H9 (cell line): Measurements from ENCODE around the gene DCTN5. TPM values are rescaled to one million over a fixed set of nuclear protein-coding genes. Genes with fewer than 3 reads are reported as not detected.

Source experiments
- DNase-seq: peaks from one replicate; pipeline ENCODE4 v3.0.0-alpha.2; 2017
- H2AFZ ChIP-seq: one replicate; pipeline ENCODE4 v1.6.1; 2013; ENCODE audit warnings: mild to moderate bottlenecking, low read length, control low read depth, moderate library complexity
- H2AK5ac ChIP-seq: 2 replicates; pipeline ENCODE4 v1.6.1; 2013; ENCODE audit warnings: low read length, control low read depth, mixed read lengths; ENCODE audit not compliant: insufficient read length
- H2BK120ac ChIP-seq: one replicate; pipeline ENCODE4 v1.6.1; 2013; ENCODE audit warnings: low read depth, mild to moderate bottlenecking, low read length, control low read depth, inconsistent platforms; ENCODE audit not compliant: poor library complexity, severe bottlenecking
- H2BK12ac ChIP-seq: 2 replicates; pipeline ENCODE4 v1.6.1; 2013; ENCODE audit warnings: low read length, control low read depth, mixed read lengths, low read depth; ENCODE audit not compliant: insufficient read length
- H2BK15ac ChIP-seq: 2 replicates; pipeline ENCODE4 v1.6.1; 2013; ENCODE audit warnings: low read depth, low read length, control low read depth
- H2BK20ac ChIP-seq: one replicate; pipeline ENCODE4 v1.6.1; 2013; ENCODE audit warnings: low read depth, mild to moderate bottlenecking, low read length, control low read depth, inconsistent platforms; ENCODE audit not compliant: poor library complexity, severe bottlenecking
- H2BK5ac ChIP-seq: 2 replicates; pipeline ENCODE4 v1.6.1; 2013; ENCODE audit warnings: low read length, control low read depth, mixed read lengths; ENCODE audit not compliant: insufficient read length
- H3K14ac ChIP-seq: 2 replicates; pipeline ENCODE4 v1.6.1; 2013; ENCODE audit warnings: low read length, control low read depth; ENCODE audit not compliant: insufficient read depth
- H3K18ac ChIP-seq: 2 replicates; pipeline ENCODE4 v1.6.1; 2013; ENCODE audit warnings: low read depth, mild to moderate bottlenecking, mixed read lengths, low read length, control low read depth; ENCODE audit not compliant: insufficient read length
- H3K23ac ChIP-seq: 2 replicates; pipeline ENCODE4 v1.6.1; 2013; ENCODE audit warnings: low read length, control low read depth, mixed read lengths, low read depth; ENCODE audit not compliant: insufficient read length
- H3K23me2 ChIP-seq: 2 replicates; pipeline ENCODE4 v1.6.1; 2013; ENCODE audit warnings: low read depth, mild to moderate bottlenecking, mixed read lengths, low read length, control low read depth; ENCODE audit not compliant: insufficient read length, poor library complexity, severe bottlenecking
- H3K27ac ChIP-seq: 2 replicates; pipeline ENCODE4 v1.5.1; 2013; ENCODE audit warnings: low read length, control low read depth, mixed read lengths, low read depth; ENCODE audit not compliant: insufficient read length
- H3K27me3 ChIP-seq: 2 replicates; pipeline ENCODE4 v1.6.1; 2013; ENCODE audit warnings: low read length, control low read depth, inconsistent platforms; ENCODE audit not compliant: insufficient read depth
- H3K4ac ChIP-seq: 2 replicates; pipeline ENCODE4 v1.6.1; 2013; ENCODE audit warnings: low read depth, mild to moderate bottlenecking, control low read depth, inconsistent platforms, low read length, moderate library complexity
- H3K4me1 ChIP-seq: 2 replicates; pipeline ENCODE4 v1.6.1; 2013; ENCODE audit warnings: low read length, control low read depth, inconsistent platforms; ENCODE audit not compliant: insufficient read depth
- H3K4me2 ChIP-seq: 2 replicates; pipeline ENCODE4 v1.6.1; 2013; ENCODE audit warnings: low read length, control low read depth, mixed read lengths; ENCODE audit not compliant: insufficient read length, insufficient read depth
- H3K56ac ChIP-seq: 2 replicates; pipeline ENCODE4 v1.6.1; 2013; ENCODE audit warnings: low read depth, mild to moderate bottlenecking, mixed read lengths, low read length, control low read depth; ENCODE audit not compliant: insufficient read length
- H3K79me1 ChIP-seq: 2 replicates; pipeline ENCODE4 v1.6.1; 2013; ENCODE audit warnings: low read depth, mild to moderate bottlenecking, moderate library complexity, low read length, control low read depth, inconsistent platforms; ENCODE audit not compliant: insufficient read depth, poor library complexity, severe bottlenecking
- H3K79me2 ChIP-seq: 2 replicates; pipeline ENCODE4 v1.6.1; 2013; ENCODE audit warnings: low read length, control low read depth, inconsistent platforms; ENCODE audit not compliant: insufficient read depth
- H3K9ac ChIP-seq: 2 replicates; pipeline ENCODE4 v1.6.1; 2013; ENCODE audit warnings: low read length, control low read depth, mixed read lengths; ENCODE audit not compliant: insufficient read length; ENCODE audit errors: extremely low read depth
- H3K9me3 ChIP-seq: one replicate; pipeline ENCODE4 v1.6.1; 2013; ENCODE audit warnings: low read depth, low read length, inconsistent platforms; ENCODE audit not compliant: control insufficient read depth
- H3T11ph ChIP-seq: one replicate; pipeline ENCODE4 v1.6.1; 2013; ENCODE audit warnings: mild to moderate bottlenecking, low read length, control low read depth, inconsistent platforms
- H4K20me1 ChIP-seq: one replicate; pipeline ENCODE4 v1.6.1; 2013; ENCODE audit not compliant: control insufficient read depth, insufficient read length, insufficient read depth
- H4K5ac ChIP-seq: 2 replicates; pipeline ENCODE4 v1.6.1; 2013; ENCODE audit warnings: low read depth, mild to moderate bottlenecking, mixed read lengths, low read length, control low read depth; ENCODE audit not compliant: insufficient read length
- H4K8ac ChIP-seq: replicated peaks from 2 replicates; pipeline ENCODE4 v1.6.1; 2013; ENCODE audit warnings: low read length, control low read depth, mixed read lengths, low read depth; ENCODE audit not compliant: insufficient read length
- H4K91ac ChIP-seq: 2 replicates; pipeline ENCODE4 v1.6.1; 2013; ENCODE audit warnings: low read depth, mild to moderate bottlenecking, moderate library complexity, mixed read lengths, low read length, control low read depth; ENCODE audit not compliant: insufficient read length
- H3K27ac Mint-ChIP-seq, 3 experiments: 2 replicates in 2 of 3; 3 replicates in 1 of 3; pipeline ENCODE4 v1.8.0; 2020 to 2021; ENCODE audit warnings: mixed read lengths in 3 of 3, mild to moderate bottlenecking in 1 of 3, moderate library complexity in 1 of 3
- H3K27me3 Mint-ChIP-seq: 2 replicates; pipeline ENCODE4 v1.8.0; 2021; ENCODE audit warnings: low read depth, mild to moderate bottlenecking, moderate library complexity, mixed read lengths
- H3K36me3 Mint-ChIP-seq, 3 experiments: 2 replicates in 2 of 3; 3 replicates in 1 of 3; pipeline ENCODE4 v1.8.0; 2020 to 2021; ENCODE audit warnings: low read depth in 3 of 3, mixed read lengths in 3 of 3; ENCODE audit not compliant: insufficient read depth in 1 of 3
- H3K4me1 Mint-ChIP-seq, 2 experiments: 2 replicates each; pipeline ENCODE4 v1.8.0; 2020; ENCODE audit warnings: mixed read lengths in 2 of 2
- H3K4me3 Mint-ChIP-seq, 2 experiments: 2 replicates in 1 of 2; 3 replicates in 1 of 2; pipeline ENCODE4 v1.8.0; 2020 to 2021; ENCODE audit warnings: mild to moderate bottlenecking in 2 of 2, mixed read lengths in 2 of 2, moderate library complexity in 1 of 2
- H3K9me3 Mint-ChIP-seq, 2 experiments: 2 replicates in 1 of 2; 3 replicates in 1 of 2; pipeline ENCODE4 v1.8.0; 2020; ENCODE audit warnings: mild to moderate bottlenecking in 2 of 2, mixed read lengths in 2 of 2, moderate library complexity in 1 of 2
- WGBS: extraction: QIAGEN DNeasy Blood & Tissue Kit; methylation state at CpG from one replicate; pipeline ENCODE4 v1.1.7; 2013; ENCODE audit warnings: missing lambda C conversion rate, low lambda C conversion rate, mixed read lengths; ENCODE audit not compliant: insufficient read length; ENCODE audit errors: extremely low coverage; 5-methylcytosine and 5-hydroxymethylcytosine counted together
- total RNA-seq: library from RNA; stranded (reverse); gene quantifications from 2 replicates; pipeline ENCODE4 v1.2.1, GENCODE V29; 2021
- TF ChIP-seq, protein P1 (sequence below): fragments of 200-600 bp; sonication (generic); conservative IDR thresholded peaks from 3 replicates; pipeline ENCODE4 v1.8.0; 2021; ENCODE audit warnings: antibody characterized with exemption, mild to moderate bottlenecking

Gene DCTN5
- total RNA-seq, 1 experiment from 2014 or later = 114 TPM

DNA sequence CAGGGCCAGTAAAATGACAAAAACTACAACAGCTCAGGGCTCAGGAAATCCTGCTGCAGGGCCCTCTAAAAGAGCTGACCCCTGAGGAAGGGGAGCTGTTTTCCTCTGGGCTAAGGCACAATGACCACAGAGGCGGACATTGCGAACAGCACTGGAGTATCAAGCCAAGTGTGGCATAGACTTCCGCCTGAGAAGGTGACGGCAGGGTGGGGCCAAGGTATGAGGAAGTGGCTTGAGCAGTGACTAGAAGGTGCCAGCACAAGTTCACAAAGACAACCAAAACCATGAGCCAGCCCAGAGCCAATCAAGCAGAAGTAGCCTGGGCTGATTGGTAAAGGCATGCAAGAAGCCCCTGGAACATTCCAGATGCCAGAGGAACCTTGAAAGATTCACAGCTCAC lies 57.8 kb downstream of the DCTN5 start:
- TF ChIP-seq, protein P1, sequence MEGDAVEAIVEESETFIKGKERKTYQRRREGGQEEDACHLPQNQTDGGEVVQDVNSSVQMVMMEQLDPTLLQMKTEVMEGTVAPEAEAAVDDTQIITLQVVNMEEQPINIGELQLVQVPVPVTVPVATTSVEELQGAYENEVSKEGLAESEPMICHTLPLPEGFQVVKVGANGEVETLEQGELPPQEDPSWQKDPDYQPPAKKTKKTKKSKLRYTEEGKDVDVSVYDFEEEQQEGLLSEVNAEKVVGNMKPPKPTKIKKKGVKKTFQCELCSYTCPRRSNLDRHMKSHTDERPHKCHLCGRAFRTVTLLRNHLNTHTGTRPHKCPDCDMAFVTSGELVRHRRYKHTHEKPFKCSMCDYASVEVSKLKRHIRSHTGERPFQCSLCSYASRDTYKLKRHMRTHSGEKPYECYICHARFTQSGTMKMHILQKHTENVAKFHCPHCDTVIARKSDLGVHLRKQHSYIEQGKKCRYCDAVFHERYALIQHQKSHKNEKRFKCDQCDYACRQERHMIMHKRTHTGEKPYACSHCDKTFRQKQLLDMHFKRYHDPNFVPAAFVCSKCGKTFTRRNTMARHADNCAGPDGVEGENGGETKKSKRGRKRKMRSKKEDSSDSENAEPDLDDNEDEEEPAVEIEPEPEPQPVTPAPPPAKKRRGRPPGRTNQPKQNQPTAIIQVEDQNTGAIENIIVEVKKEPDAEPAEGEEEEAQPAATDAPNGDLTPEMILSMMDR = no peak
- H3K9me3 Mint-ChIP-seq = peaks cover 5 to 8% of the 10 kb centered on the region in 2 experiments
- H3K79me1 ChIP-seq = no peaks in the 10 kb centered on the region

More for the DNA sequence above, 57.8 kb downstream of the DCTN5 start:
- Histone ChIP-seq H3K4ac (no peak overlapping the region), H4K20me1 (no peaks in the 10 kb centered on the region), H3K23ac (no peak overlapping the region), H3K4me1 (no peaks in the 10 kb centered on the region), H2BK12ac (no peak overlapping the region), H3K9me3 (no peaks in the 10 kb centered on the region), H3K4me2 (no peak overlapping the region), H4K5ac (no peak overlapping the region), H3K18ac (no peak overlapping the region), H4K91ac (no peak overlapping the region), H4K8ac (no peak overlapping the region), H2AFZ (no peak overlapping the region), H3K9ac (no peak overlapping the region), H3T11ph (no peak overlapping the region), H2BK5ac (no peak overlapping the region), H2BK120ac (no peak overlapping the region), H3K79me2 (no peaks in the 10 kb centered on the region), H3K27ac (no peak overlapping the region), H3K23me2 (peaks cover 6% of the 10 kb centered on the region), H3K27me3 (no peaks in the 10 kb centered on the region), H2BK20ac (no peak overlapping the region), H2BK15ac (no peak overlapping the region), H2AK5ac (no peak overlapping the region), H3K14ac (no peak overlapping the region), H3K56ac (no peak overlapping the region)
- peaks cover 4 to 12% (median 6%) of the 10 kb centered on the region in 3 experiments for H3K36me3 Mint-ChIP-seq
- no CpG with 5 or more reads among the region's 4 CpGs for WGBS
- H3K4me3 Mint-ChIP-seq = no peak overlapping the region
- DNase-seq = no peak
- H3K27ac Mint-ChIP-seq = no peak overlapping the region
- H3K4me1 Mint-ChIP-seq = peaks cover 21% of the 10 kb centered on the region in 2 experiments
- H3K27me3 Mint-ChIP-seq = peaks cover 9% of the 10 kb centered on the region
